Loucy (cell line): ENCODE measurements around the gene TMEM132D.

ENCODE experiments used
- H2AFZ ChIP-seq: fragments of 200-600 bp; sonication (generic); 2 replicates; pipeline ENCODE4 v1.6.0; 2016; ENCODE audit warnings: antibody characterized with exemption, mild to moderate bottlenecking, low read length, moderate library complexity
- H3F3A ChIP-seq: fragments of 200-600 bp; 2 replicates; pipeline ENCODE4 v1.6.0; 2016; ENCODE audit warnings: antibody characterized with exemption, low read depth, mild to moderate bottlenecking
- H3K27me3 ChIP-seq: fragments of 200-600 bp; sonication (generic); 2 replicates; pipeline ENCODE4 v1.6.1; 2014; ENCODE audit warnings: low read length, mild to moderate bottlenecking; ENCODE audit not compliant: insufficient read depth, poor library complexity, severe bottlenecking
- H3K36me3 ChIP-seq: fragments of 200-600 bp; sonication (generic); 2 replicates; pipeline ENCODE4 v1.6.1; 2016; ENCODE audit warnings: low read length; ENCODE audit not compliant: insufficient read depth
- H3K4me1 ChIP-seq: fragments of 200-600 bp; sonication (generic); 2 replicates; pipeline ENCODE4 v1.5.1; 2014; ENCODE audit warnings: low read length, mild to moderate bottlenecking; ENCODE audit not compliant: insufficient read depth, poor library complexity, severe bottlenecking
- H3K4me2 ChIP-seq: fragments of 200-600 bp; sonication (generic); 2 replicates; pipeline ENCODE4 v1.6.0; 2014; ENCODE audit warnings: antibody characterized with exemption, low read length, low read depth, mild to moderate bottlenecking; ENCODE audit not compliant: poor library complexity, severe bottlenecking
- H3K4me3 ChIP-seq: fragments of 200-600 bp; sonication (generic); 2 replicates; pipeline ENCODE4 v1.5.1; 2014; ENCODE audit warnings: low read length, mild to moderate bottlenecking, mixed read lengths; ENCODE audit not compliant: poor library complexity, severe bottlenecking
- H3K79me2 ChIP-seq: fragments of 200-600 bp; sonication (generic); 2 replicates; pipeline ENCODE4 v1.6.1; 2014; ENCODE audit warnings: low read length; ENCODE audit not compliant: insufficient read depth
- H3K9ac ChIP-seq: fragments of 200-600 bp; sonication (generic); 2 replicates; pipeline ENCODE4 v1.6.0; 2014; ENCODE audit warnings: mild to moderate bottlenecking, low read depth, low read length, moderate library complexity; ENCODE audit not compliant: poor library complexity, severe bottlenecking
- H3K9me2 ChIP-seq: fragments of 200-600 bp; sonication (generic); replicated peaks from 2 replicates; pipeline ENCODE4 v1.6.1; 2016; ENCODE audit warnings: low read depth, low read length, mixed read lengths
- H3K9me3 ChIP-seq: fragments of 200-600 bp; sonication (generic); 2 replicates; pipeline ENCODE4 v1.6.1; 2014; ENCODE audit warnings: mild to moderate bottlenecking, antibody characterized with exemption, low read length, low read depth; ENCODE audit not compliant: insufficient read depth
- H4K20me1 ChIP-seq: fragments of 200-600 bp; sonication (generic); 2 replicates; pipeline ENCODE4 v1.6.0; 2014; ENCODE audit warnings: antibody characterized with exemption, low read length, mild to moderate bottlenecking; ENCODE audit not compliant: insufficient read depth, poor library complexity, severe bottlenecking
- EZH2phosphoT487 ChIP-seq: fragments of 200-600 bp; IDR thresholded peaks from 2 replicates; pipeline ENCODE4 v1.6.1; 2018; ENCODE audit warnings: antibody characterized with exemption, mild to moderate bottlenecking, moderate library complexity, borderline replicate concordance
- TF ChIP-seq, protein P1 (sequence below): fragments of 200-600 bp; sonication (generic); conservative IDR thresholded peaks from 2 replicates; pipeline ENCODE4 v1.5.1; 2014; ENCODE audit warnings: mild to moderate bottlenecking, antibody characterized with exemption, low read length

TMEM132D gene

GRCh38 chr12:129404556-129404955 is 499.3 kb downstream of the TMEM132D start:
- Histone ChIP-seq H3F3A (no peaks in the 10 kb centered on the region), H3K4me1 (no peaks in the 10 kb centered on the region), H3K4me3 (no peak overlapping the region), H3K4me2 (no peak overlapping the region), H3K27me3 (no peaks in the 10 kb centered on the region), H3K9ac (no peak overlapping the region), H2AFZ (no peak overlapping the region), H3K9me3 (no peaks in the 10 kb centered on the region), H3K79me2 (no peaks in the 10 kb centered on the region), H4K20me1 (no peaks in the 10 kb centered on the region), H3K36me3 (no peaks in the 10 kb centered on the region), H3K9me2 (no peaks in the 10 kb centered on the region)
- TF ChIP-seq EZH2phosphoT487, result no peak
- TF ChIP-seq, protein P1, sequence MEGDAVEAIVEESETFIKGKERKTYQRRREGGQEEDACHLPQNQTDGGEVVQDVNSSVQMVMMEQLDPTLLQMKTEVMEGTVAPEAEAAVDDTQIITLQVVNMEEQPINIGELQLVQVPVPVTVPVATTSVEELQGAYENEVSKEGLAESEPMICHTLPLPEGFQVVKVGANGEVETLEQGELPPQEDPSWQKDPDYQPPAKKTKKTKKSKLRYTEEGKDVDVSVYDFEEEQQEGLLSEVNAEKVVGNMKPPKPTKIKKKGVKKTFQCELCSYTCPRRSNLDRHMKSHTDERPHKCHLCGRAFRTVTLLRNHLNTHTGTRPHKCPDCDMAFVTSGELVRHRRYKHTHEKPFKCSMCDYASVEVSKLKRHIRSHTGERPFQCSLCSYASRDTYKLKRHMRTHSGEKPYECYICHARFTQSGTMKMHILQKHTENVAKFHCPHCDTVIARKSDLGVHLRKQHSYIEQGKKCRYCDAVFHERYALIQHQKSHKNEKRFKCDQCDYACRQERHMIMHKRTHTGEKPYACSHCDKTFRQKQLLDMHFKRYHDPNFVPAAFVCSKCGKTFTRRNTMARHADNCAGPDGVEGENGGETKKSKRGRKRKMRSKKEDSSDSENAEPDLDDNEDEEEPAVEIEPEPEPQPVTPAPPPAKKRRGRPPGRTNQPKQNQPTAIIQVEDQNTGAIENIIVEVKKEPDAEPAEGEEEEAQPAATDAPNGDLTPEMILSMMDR, result no peak

DNA sequence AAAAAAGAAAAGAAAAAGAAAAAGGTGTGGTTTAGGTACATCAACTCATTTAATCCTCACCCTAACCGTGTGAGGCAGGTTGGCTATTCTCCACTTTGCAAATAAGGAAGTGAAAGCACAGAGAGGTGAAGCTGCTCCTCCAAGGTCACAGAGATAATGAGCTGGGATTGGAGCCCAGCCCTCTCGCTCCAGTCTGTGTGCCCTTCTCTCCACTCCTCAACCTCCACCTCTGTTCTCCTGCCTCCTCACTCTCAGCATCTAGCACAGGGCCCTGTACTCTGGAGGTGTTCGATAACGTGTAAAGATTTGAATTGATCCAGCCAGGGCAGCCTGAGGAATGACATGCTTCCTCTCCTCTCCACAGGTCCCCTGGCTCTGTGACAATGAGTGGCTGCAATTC is 502.3 kb downstream of the TMEM132D start:
- no peak overlapping the region for H3K9ac ChIP-seq
- H4K20me1 ChIP-seq, result no peaks in the 10 kb centered on the region
- no peaks in the 10 kb centered on the region for H3K36me3 ChIP-seq
- H3K9me3 ChIP-seq, result no peaks in the 10 kb centered on the region; the same call in 1 of the 2 replicates
- no peaks in the 10 kb centered on the region for H3F3A ChIP-seq
- no peak overlapping the region for H2AFZ ChIP-seq
- no peaks in the 10 kb centered on the region for H3K79me2 ChIP-seq
- H3K4me1 ChIP-seq, result no peaks in the 10 kb centered on the region
- H3K27me3 ChIP-seq, result no peaks in the 10 kb centered on the region
- no peak for TF ChIP-seq EZH2phosphoT487
- TF ChIP-seq, protein P1, result no peak
- no peak overlapping the region for H3K4me3 ChIP-seq
- no peak overlapping the region for H3K4me2 ChIP-seq
- no peaks in the 10 kb centered on the region for H3K9me2 ChIP-seq

GRCh38 chr12:129394177-129394825 is 509.5 kb downstream of the TMEM132D start:
- Histone ChIP-seq H3K9ac (no peak overlapping the region), H3K4me3 (no peak overlapping the region), H3K9me3 (no peaks in the 10 kb centered on the region; the same call in 1 of the 2 replicates), H3F3A (no peaks in the 10 kb centered on the region), H3K4me2 (no peak overlapping the region), H3K4me1 (no peaks in the 10 kb centered on the region), H2AFZ (no peak overlapping the region), H3K79me2 (no peaks in the 10 kb centered on the region), H3K27me3 (no peaks in the 10 kb centered on the region), H3K36me3 (no peaks in the 10 kb centered on the region), H3K9me2 (no peaks in the 10 kb centered on the region), H4K20me1 (no peaks in the 10 kb centered on the region)
- TF ChIP-seq EZH2phosphoT487, result no peak
- TF ChIP-seq, protein P1, result no peak
